Mucosa of gallbladder (tissue), 1 donor: Measurements from ENCODE around the gene C1QTNF8. TPM values are rescaled to one million over a fixed set of nuclear protein-coding genes. Genes with fewer than 3 reads are reported as not detected.

ENCODE experiments used
- DNase-seq: peaks from one replicate; pipeline ENCODE4 v3.0.0-alpha.2; 2020; ENCODE audit warnings: low spot score
- total RNA-seq: library from RNA; stranded (reverse); gene quantifications from one replicate; pipeline ENCODE4 v1.2.1, GENCODE V29; 2021
- donor health status: DM: no; HTN: no; CAD: no.

Gene C1QTNF8
- total RNA-seq, 1 donor from 2014 or later: not detected

GRCh38 chr16:1045310-1045992 lies 50.6 kb downstream of the C1QTNF8 start:
- no peak for DNase-seq

DNA sequence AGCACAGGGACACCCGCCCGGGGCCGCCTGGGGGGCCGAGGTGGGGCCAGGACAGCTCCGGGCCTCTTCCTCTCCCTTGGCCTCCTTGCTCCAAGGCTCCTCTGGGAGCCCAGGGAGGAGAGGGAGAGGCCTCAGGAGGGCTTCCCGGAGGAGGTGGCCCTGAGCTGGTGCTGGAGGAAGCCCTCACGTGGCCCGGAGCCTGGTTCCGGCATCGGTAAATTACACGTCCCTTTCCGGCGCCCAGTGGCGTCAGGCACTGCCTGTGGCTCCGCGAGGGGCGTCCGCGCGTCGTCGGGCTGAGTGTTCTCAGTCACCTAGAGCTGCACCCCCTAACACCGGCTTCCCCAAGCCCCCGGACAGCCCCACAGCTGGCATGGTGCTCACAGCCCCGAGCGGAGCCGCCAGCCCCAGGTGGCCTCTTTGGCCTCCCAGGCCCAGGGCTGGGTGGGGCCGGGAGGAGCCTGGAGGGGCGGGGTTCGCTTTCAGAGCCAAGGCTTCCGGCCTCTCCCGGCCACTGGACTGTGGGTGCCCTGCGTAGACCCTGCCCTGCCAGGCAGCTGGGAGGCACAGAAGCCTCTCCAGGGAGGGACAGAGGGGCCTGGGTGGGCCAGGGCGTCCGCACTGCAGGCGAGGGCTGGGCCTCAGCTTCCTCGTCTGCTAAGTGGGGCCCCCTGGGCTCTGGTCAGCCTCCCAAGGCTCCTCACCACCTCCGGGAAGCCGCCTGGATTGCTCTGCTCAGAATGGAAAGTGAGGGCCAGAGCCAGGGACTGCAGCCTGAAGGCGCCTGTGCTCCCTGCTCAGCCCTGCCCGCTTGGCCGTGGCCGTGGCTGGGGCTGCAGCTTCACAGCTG lies 51.4 kb downstream of the C1QTNF8 start:
- no peak for DNase-seq

DNA sequence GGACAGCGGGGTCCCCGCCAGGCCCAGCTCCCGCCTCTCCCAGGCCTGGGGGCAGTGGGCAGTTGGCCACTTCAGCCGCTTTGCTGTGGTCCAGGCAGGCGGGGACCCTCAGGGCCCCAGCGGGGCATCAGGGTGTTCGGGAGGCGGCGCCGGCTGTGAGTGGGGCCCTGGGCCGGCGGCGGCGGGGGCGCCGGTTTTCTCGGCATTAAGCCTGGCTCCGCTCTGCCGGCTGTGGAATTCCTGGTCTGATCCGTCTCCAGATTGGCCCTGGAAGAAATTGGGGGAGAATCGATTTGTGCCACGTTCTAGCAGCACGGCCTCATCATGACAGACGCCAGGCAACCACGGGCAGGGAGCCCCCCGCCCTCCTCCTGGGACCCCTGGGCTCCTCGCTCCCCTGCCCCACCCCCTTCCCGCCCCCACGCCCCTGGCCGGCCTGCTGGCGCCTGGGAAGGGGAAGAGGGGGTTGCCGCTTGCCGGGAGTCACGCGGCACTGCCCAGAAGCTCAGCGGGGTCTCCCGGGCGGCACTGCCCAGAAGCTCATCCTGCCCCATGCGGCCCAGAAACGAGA lies 52.1 kb downstream of the C1QTNF8 start:
- no peak for DNase-seq

- no peak for DNase-seq
These were observed 53.2 kb downstream of the C1QTNF8 start for GRCh38 chr16:1042866-1043265.

- no peak for DNase-seq
These were observed 53.8 kb downstream of the C1QTNF8 start for GRCh38 chr16:1042049-1042744.

- DNase-seq: no peak
These were observed 55.7 kb downstream of the C1QTNF8 start for GRCh38 chr16:1040346-1040745.

DNA sequence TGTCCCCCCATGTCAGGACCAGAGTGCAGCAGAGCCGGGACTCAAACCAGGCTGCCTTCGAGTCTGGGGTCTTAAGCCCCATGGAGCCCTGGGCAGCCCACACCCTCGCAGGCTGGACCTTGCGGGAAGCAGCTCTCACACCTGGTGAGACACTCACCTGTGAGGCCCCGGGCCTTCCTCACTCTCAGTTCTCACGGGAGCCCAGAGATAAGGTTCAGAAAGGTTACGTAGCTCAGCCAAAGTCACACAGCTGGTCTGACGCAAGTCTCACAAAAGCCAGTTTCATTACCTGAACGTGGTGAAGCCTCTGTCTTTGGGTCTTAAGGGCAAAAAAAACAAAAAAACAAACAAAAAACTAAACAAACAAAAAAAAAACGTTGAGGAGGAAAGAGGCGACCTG lies 56.3 kb downstream of the C1QTNF8 start:
- no peak for DNase-seq

- no peak for DNase-seq
These were observed 57.1 kb downstream of the C1QTNF8 start for GRCh38 chr16:1038932-1039331.

Other genes starting within 250 kb of the C1QTNF8 start
- gene LMF1, start 125.3 kb downstream of the C1QTNF8 start, total RNA-seq: 19.6 TPM
- 1.4 TPM for gene SOX8, start 114.5 kb downstream of the C1QTNF8 start, total RNA-seq
- 5.8 TPM for gene SSTR5, start 23.5 kb downstream of the C1QTNF8 start, total RNA-seq
- gene CACNA1H, start 56.9 kb upstream of the C1QTNF8 start, total RNA-seq: 133 TPM
- 1.6 TPM for gene TPSG1, start 129.0 kb upstream of the C1QTNF8 start, total RNA-seq
- 215 TPM for gene TPSB2, start 133.9 kb upstream of the C1QTNF8 start, total RNA-seq
- gene TPSAB1, start 144.5 kb upstream of the C1QTNF8 start, total RNA-seq: 139 TPM
- 0.69 TPM for gene TPSD1, start 159.8 kb upstream of the C1QTNF8 start, total RNA-seq
- gene UBE2I, start 213.4 kb upstream of the C1QTNF8 start, total RNA-seq: 100 TPM
- gene BAIAP3, start 237.4 kb upstream of the C1QTNF8 start, total RNA-seq: 2.6 TPM